Spleen (tissue), 11 donors: ENCODE results near the gene ERBB3. TPM values are rescaled to one million over a fixed set of nuclear protein-coding genes. Genes with fewer than 3 reads are reported as not detected.

Source experiments
- DNase-seq: peaks from one replicate; pipeline ENCODE4 v3.0.0-alpha.2; 2020
- H3K27ac ChIP-seq, 8 donors: fragments of 200-600 bp; sonication (generic) in 7 of 8; 1 replicate in 4 of 8; 2 replicates in 4 of 8; pipeline versions ENCODE4 v1.5.0 to v1.8.0; 2016 to 2021; ENCODE audit warnings: inconsistent platforms in 4 of 8, mild to moderate bottlenecking in 4 of 8, moderate library complexity in 1 of 8
- H3K27me3 ChIP-seq, 7 donors: fragments of 200-600 bp; sonication (generic) in 6 of 7; replicated peaks in 1 of 7; 1 replicate in 4 of 7; 2 replicates in 3 of 7; pipeline versions ENCODE4 v1.5.0 to v1.8.0; 2016 to 2021; ENCODE audit warnings: inconsistent platforms in 3 of 7, mild to moderate bottlenecking in 1 of 7
- H3K36me3 ChIP-seq, 6 donors: fragments of 200-600 bp; sonication (generic) in 5 of 6; 1 replicate in 4 of 6; 2 replicates in 2 of 6; pipeline versions ENCODE4 v1.5.0 to v1.8.0; 2016 to 2021; ENCODE audit warnings: inconsistent platforms in 2 of 6
- H3K4me1 ChIP-seq, 6 donors: fragments of 200-600 bp; sonication (generic) in 5 of 6; 1 replicate in 3 of 6; 2 replicates in 3 of 6; pipeline versions ENCODE4 v1.5.0 to v1.8.0; 2016 to 2021; ENCODE audit warnings: inconsistent platforms in 3 of 6
- H3K4me3 ChIP-seq, 8 donors: fragments of 200-600 bp; sonication (generic) in 7 of 8; 1 replicate in 4 of 8; 2 replicates in 4 of 8; pipeline versions ENCODE4 v1.5.0 to v1.8.0; 2016 to 2021; ENCODE audit warnings: inconsistent platforms in 4 of 8, mild to moderate bottlenecking in 4 of 8, moderate library complexity in 2 of 8
- H3K9me3 ChIP-seq, 8 donors: fragments of 200-600 bp; sonication (generic) in 7 of 8; 1 replicate in 4 of 8; 2 replicates in 4 of 8; pipeline versions ENCODE4 v1.5.0 to v1.8.0; 2016 to 2021; ENCODE audit warnings: inconsistent platforms in 4 of 8
- CTCF ChIP-seq, 11 experiments: fragments of 200-600 bp in 7 of 11; fragments of 450-650 bp in 4 of 11; sonication (generic) in 4 of 11; IDR thresholded peaks in 8 of 11; conservative IDR thresholded peaks in 3 of 11; 1 replicate in 7 of 11; 2 replicates in 4 of 11; pipeline versions ENCODE4 v1.4.0 to v1.8.0; 2016 to 2021; ENCODE audit warnings: antibody characterized with exemption in 11 of 11, inconsistent platforms in 4 of 11, mild to moderate bottlenecking in 1 of 11
- POLR2A ChIP-seq, 3 donors: fragments of 450-650 bp; IDR thresholded peaks; one replicate each; pipeline ENCODE4 v1.5.1; 2017; ENCODE audit warnings: antibody characterized with exemption in 3 of 3, mild to moderate bottlenecking in 1 of 3
- POLR2AphosphoS5 ChIP-seq, 3 donors: sonication (generic); formaldehyde crosslinking; IDR thresholded peaks; one replicate each; pipeline ENCODE4 v1.5.1; 2017; ENCODE audit warnings: antibody characterized with exemption in 3 of 3
- WGBS, 5 donors: extraction: QIAGEN DNeasy Blood & Tissue Kit in 3 of 5; methylation state at CpG; one replicate each; pipeline versions ENCODE4 v1.1.5 to v1.1.7; 2013 to 2018; 5-methylcytosine and 5-hydroxymethylcytosine counted together
- intact Hi-C: fragments of 100-400 bp; cut with DNase I; formaldehyde crosslinking; loops from one replicate; pipeline ENCODE4 v1.15.0; 2023; ENCODE audit warnings: low total_unique reads
- polyA plus RNA-seq, 3 donors: library from polyadenylated mRNA; stranded (reverse); fragments of 200-250 nt; gene quantifications; one replicate each; pipeline ENCODE4 v1.2.1, GENCODE V29; 2013
- total RNA-seq, 7 donors: library from RNA; depleted of rRNA in 3 of 7; stranded (reverse); fragments of >200 nt in 3 of 7; fragmentation: NEBNext Ultra II Directional in 4 of 7; extraction: Animal tissue kit (Norgen Biotek cat#: 25700) in 4 of 7; gene quantifications; one replicate each; pipeline versions ENCODE4 v1.1.0 to v1.2.1, GENCODE V29; 2016 to 2021
- donor health status: healthy with polysubstance abuse.
- donor health status: DM: no; HTN: no; CAD: no; lungs with moderate emphysema.
- donor health status: DM: no; HTN: no; CAD: no.
- donor health status: Bipolar disorder and iron deficiency.
- donor health status: healthy.
- donor health status: DM: no; HTN: no; CAD: no.
- donor health status: DM: yes; HTN: yes; CAD: no.

Gene ERBB3
- total and polyA plus RNA-seq, 10 donors: 0.17 to 2.0 (median 0.63) TPM; not detected in 3

- H3K27me3 ChIP-seq: no peaks in the 10 kb centered on the region
- TF ChIP-seq POLR2AphosphoS5 (IDR thresholded peaks at IDR 0.05): no peak
- no peak for TF ChIP-seq POLR2A (IDR thresholded peaks at IDR 0.05)
- TF ChIP-seq CTCF (IDR thresholded peaks at IDR 0.05 in 8 of 11, conservative IDR thresholded peaks at IDR 0.05 in 3 of 11): no peak
- H3K4me1 ChIP-seq: peaks cover 37 to 96% (median 62%) of the 10 kb centered on the region in 6 donors
- no peak for DNase-seq
- peak overlapping the region; percentile 76 to 94 (median 90) for H3K27ac ChIP-seq
- peak overlapping the region in 3 of 8 donors; percentile 83 to 84 (median 84) for H3K4me3 ChIP-seq
- H3K36me3 ChIP-seq: peaks cover 0 to 31% (median 18%) of the 10 kb centered on the region in 6 donors
- intact Hi-C loops: loop anchor here (2.0 kb wide), 1 partner anchor 62 kb away; the partner anchor contains the start of gene SMARCC2
- no peaks in the 10 kb centered on the region for H3K9me3 ChIP-seq
- WGBS, 5 donors: 27 to 47% (median 38%) methylated on average over 3 of the region's 3 CpGs
Measured at GRCh38 chr12:56126732-56127239, 46.8 kb downstream of the ERBB3 start.

- Histone ChIP-seq H3K9me3 (no peaks in the 10 kb centered on the region), H3K4me1 (peaks cover 37 to 96% (median 61%) of the 10 kb centered on the region in 6 donors), H3K36me3 (peaks cover 0 to 34% (median 24%) of the 10 kb centered on the region in 6 donors), H3K27me3 (no peaks in the 10 kb centered on the region), H3K27ac (peak overlapping the region; percentile 76 to 94 (median 90)), H3K4me3 (peak overlapping the region in 7 of 8 donors; percentile 50 to 94 (median 83))
- TF ChIP-seq POLR2A (IDR thresholded peaks at IDR 0.05): no peak
- TF ChIP-seq CTCF (IDR thresholded peaks at IDR 0.05 in 8 of 11, conservative IDR thresholded peaks at IDR 0.05 in 3 of 11): no peak
- no peak for TF ChIP-seq POLR2AphosphoS5 (IDR thresholded peaks at IDR 0.05)
- intact Hi-C loops: loop anchor here (2.0 kb wide), 1 partner anchor 61 kb away; the partner anchor contains the start of gene SMARCC2
- DNase-seq: no peak
- WGBS, 5 donors: 0 to 2% (median 1%) methylated on average over 8 of the region's 8 CpGs
Measured at GRCh38 chr12:56127485-56127887, 47.5 kb downstream of the ERBB3 start.

- WGBS, 5 donors: 0 to 1% (median 0%) methylated on average over 34 to 49 of the region's 49 CpGs
- Histone ChIP-seq H3K36me3 (peaks cover 0 to 40% (median 28%) of the 10 kb centered on the region in 6 donors), H3K4me1 (peaks cover 37 to 92% (median 61%) of the 10 kb centered on the region in 6 donors), H3K27me3 (no peaks in the 10 kb centered on the region), H3K9me3 (no peaks in the 10 kb centered on the region), H3K27ac (peak within 1 kb of the TSS; percentile 82 to 94 (median 90)), H3K4me3 (peak within 1 kb of the TSS; percentile 50 to 94 (median 79))
- TF ChIP-seq CTCF (IDR thresholded peaks at IDR 0.05 in 8 of 11, conservative IDR thresholded peaks at IDR 0.05 in 3 of 11) (peak in 4 of 11 experiments; percentile 6 to 57 (median 32)), POLR2A (IDR thresholded peaks at IDR 0.05) (peak in 2 of 3 donors; percentile 56 to 95), POLR2AphosphoS5 (IDR thresholded peaks at IDR 0.05) (peak; percentile 91 to 98 (median 97))
- intact Hi-C loops: loop anchor here (2.0 kb wide), 1 partner anchor 61 kb away; the partner anchor contains the start of gene SMARCC2
- peak; percentile 99 for DNase-seq
Measured at GRCh38 chr12:56127888-56128669, 48.1 kb downstream of the ERBB3 start, which contains the start of gene ESYT1. ESYT1 (plus strand) TSS chr12:56128267; CDS start chr12:56128320, 53 bp downstream.
